ENCODE measurements around the gene THSD1. TPM values are rescaled to one million over a fixed set of nuclear protein-coding genes. Genes with fewer than 3 reads are reported as not detected.
A peak's percentile ranks its signal among the peaks of the same experiment; 100 is the strongest.
"Not testable (repeated sequence)": the region's sequence is repeated elsewhere in the genome, so short reads cannot be mapped to it uniquely, and the experiment has no call there.

The THSD1 gene
- total and polyA plus RNA-seq, 2 donors (not counting 1 experiment from before 2014, with no cell fraction given), result 5.2 to 9.1 TPM

DNA sequence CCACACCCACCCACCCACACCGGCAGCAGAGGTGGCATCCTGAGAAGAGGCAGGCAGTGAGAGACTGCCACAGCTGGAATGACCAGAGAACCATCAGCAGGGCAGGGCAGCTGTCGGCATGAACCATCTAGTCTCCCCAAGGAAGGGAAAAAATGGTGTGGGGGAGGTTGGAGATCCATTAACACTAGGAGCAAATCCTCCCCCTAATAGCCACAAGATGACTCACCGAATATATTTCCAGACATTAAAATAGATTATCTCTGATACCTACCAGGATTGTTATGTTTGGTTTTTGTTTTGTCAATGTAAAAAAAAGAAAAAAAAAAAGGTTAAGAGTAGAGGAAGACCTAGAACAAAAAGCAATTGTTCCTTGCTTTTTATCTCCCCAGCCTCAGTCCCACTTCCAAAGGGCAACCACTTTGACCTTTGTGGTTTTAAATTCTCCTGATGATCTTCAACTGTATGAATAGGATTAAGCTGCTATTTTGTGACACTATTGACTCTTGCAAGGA, 34.2 kb downstream of the THSD1 start:
- H3K9ac ChIP-seq (ENCODE audit: insufficient read depth, low read length), result no peak overlapping the region
- no peaks in the 10 kb centered on the region for H3K36me3 ChIP-seq (ENCODE audit: control insufficient read depth, insufficient read depth, low read length)
- TF ChIP-seq, protein P1, sequence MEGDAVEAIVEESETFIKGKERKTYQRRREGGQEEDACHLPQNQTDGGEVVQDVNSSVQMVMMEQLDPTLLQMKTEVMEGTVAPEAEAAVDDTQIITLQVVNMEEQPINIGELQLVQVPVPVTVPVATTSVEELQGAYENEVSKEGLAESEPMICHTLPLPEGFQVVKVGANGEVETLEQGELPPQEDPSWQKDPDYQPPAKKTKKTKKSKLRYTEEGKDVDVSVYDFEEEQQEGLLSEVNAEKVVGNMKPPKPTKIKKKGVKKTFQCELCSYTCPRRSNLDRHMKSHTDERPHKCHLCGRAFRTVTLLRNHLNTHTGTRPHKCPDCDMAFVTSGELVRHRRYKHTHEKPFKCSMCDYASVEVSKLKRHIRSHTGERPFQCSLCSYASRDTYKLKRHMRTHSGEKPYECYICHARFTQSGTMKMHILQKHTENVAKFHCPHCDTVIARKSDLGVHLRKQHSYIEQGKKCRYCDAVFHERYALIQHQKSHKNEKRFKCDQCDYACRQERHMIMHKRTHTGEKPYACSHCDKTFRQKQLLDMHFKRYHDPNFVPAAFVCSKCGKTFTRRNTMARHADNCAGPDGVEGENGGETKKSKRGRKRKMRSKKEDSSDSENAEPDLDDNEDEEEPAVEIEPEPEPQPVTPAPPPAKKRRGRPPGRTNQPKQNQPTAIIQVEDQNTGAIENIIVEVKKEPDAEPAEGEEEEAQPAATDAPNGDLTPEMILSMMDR (conservative IDR thresholded peaks at IDR 0.05 in 1 of 2, IDR thresholded peaks at IDR 0.05 in 1 of 2; ENCODE audit: low read depth in 1 of 2, low read length in 2 of 2), result no peak
- TF ChIP-seq EZH2 (IDR thresholded peaks at IDR 0.05; ENCODE audit: low read length, missing control alignments), result no peak
- DNase-seq (ENCODE audit: low read depth in 2 of 2), result peak; percentile 32 to 89
- no peak overlapping the region for H3K27ac ChIP-seq (ENCODE audit: insufficient read depth, low read length)
- peak overlapping the region; percentile 23 for H3K4me2 ChIP-seq (ENCODE audit: extremely low read depth, insufficient read depth, low read length)
- no peaks in the 10 kb centered on the region for H3K79me2 ChIP-seq (ENCODE audit: control insufficient read depth, insufficient read depth, low read length)
- H3K4me3 ChIP-seq (replicated peaks in 1 of 4; ENCODE audit: control extremely low read depth in 1 of 4, insufficient read depth in 1 of 4, low read depth in 3 of 4, low read length in 4 of 4), result no peak overlapping the region
- H2AFZ ChIP-seq (ENCODE audit: low read length), result no peak overlapping the region
- H3K9me3 ChIP-seq (ENCODE audit: control insufficient read depth, insufficient read depth, low read depth, low read length), result no peaks in the 10 kb centered on the region
- peaks cover 3% of the 10 kb centered on the region for H3K4me1 ChIP-seq (ENCODE audit: control insufficient read depth, extremely low read depth, insufficient read depth, low read length)
- no peaks in the 10 kb centered on the region for H3K27me3 ChIP-seq (ENCODE audit: control insufficient read depth, insufficient read depth, low read length)
- no peaks in the 10 kb centered on the region for H4K20me1 ChIP-seq (ENCODE audit: control insufficient read depth, extremely low read depth, insufficient read depth, low read length)

DNA sequence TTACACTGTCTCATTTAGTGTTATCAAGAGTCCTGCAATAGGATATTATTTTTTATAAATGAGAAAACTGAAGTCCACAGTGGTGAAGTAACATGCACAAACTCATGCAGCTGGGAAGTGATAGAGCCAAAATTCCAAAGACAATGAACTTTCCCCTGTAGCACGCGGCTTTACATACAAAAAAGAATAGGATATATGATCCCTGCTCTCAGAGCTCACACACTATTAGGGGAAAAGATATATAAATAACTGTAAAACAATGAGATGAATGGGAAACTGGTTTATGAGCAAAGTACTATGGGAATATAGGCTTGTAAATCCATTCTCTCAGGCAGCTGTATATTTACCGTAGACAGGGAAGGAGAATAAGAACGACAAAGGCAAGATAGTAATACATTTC, 39.7 kb downstream of the THSD1 start:
- Histone ChIP-seq H4K20me1 (ENCODE audit: control insufficient read depth, extremely low read depth, insufficient read depth, low read length) (no peaks in the 10 kb centered on the region), H3K4me3 (replicated peaks in 1 of 4; ENCODE audit: control extremely low read depth in 1 of 4, insufficient read depth in 1 of 4, low read depth in 3 of 4, low read length in 4 of 4) (no peak overlapping the region), H3K9me3 (ENCODE audit: control insufficient read depth, insufficient read depth, low read depth, low read length) (no peaks in the 10 kb centered on the region), H3K4me1 (ENCODE audit: control insufficient read depth, extremely low read depth, insufficient read depth, low read length) (no peaks in the 10 kb centered on the region), H3K79me2 (ENCODE audit: control insufficient read depth, insufficient read depth, low read length) (no peaks in the 10 kb centered on the region), H3K27me3 (ENCODE audit: control insufficient read depth, insufficient read depth, low read length) (no peaks in the 10 kb centered on the region), H3K36me3 (ENCODE audit: control insufficient read depth, insufficient read depth, low read length) (no peaks in the 10 kb centered on the region), H3K9ac (ENCODE audit: insufficient read depth, low read length) (no peak overlapping the region), H2AFZ (ENCODE audit: low read length) (no peak overlapping the region), H3K4me2 (ENCODE audit: extremely low read depth, insufficient read depth, low read length) (no peak overlapping the region), H3K27ac (ENCODE audit: insufficient read depth, low read length) (no peak overlapping the region)
- TF ChIP-seq, protein P1 (conservative IDR thresholded peaks at IDR 0.05 in 1 of 2, IDR thresholded peaks at IDR 0.05 in 1 of 2; ENCODE audit: low read depth in 1 of 2, low read length in 2 of 2), result no peak
- TF ChIP-seq EZH2 (IDR thresholded peaks at IDR 0.05; ENCODE audit: low read length, missing control alignments), result no peak
- peak in 1 of 2 donors; percentile 64 for DNase-seq (ENCODE audit: low read depth in 2 of 2)

GRCh38 chr13:52362169-52362887, 43.6 kb downstream of the THSD1 start:
- not testable (repeated sequence) for H3K27ac ChIP-seq (ENCODE audit: insufficient read depth, low read length); H3K4me3 ChIP-seq (replicated peaks in 1 of 4; ENCODE audit: control extremely low read depth in 1 of 4, insufficient read depth in 1 of 4, low read depth in 3 of 4, low read length in 4 of 4); H2AFZ ChIP-seq (ENCODE audit: low read length); H3K4me1 ChIP-seq (ENCODE audit: control insufficient read depth, extremely low read depth, insufficient read depth, low read length); H3K36me3 ChIP-seq (ENCODE audit: control insufficient read depth, insufficient read depth, low read length); H3K9me3 ChIP-seq (ENCODE audit: control insufficient read depth, insufficient read depth, low read depth, low read length); H4K20me1 ChIP-seq (ENCODE audit: control insufficient read depth, extremely low read depth, insufficient read depth, low read length); H3K9ac ChIP-seq (ENCODE audit: insufficient read depth, low read length); H3K79me2 ChIP-seq (ENCODE audit: control insufficient read depth, insufficient read depth, low read length); H3K27me3 ChIP-seq (ENCODE audit: control insufficient read depth, insufficient read depth, low read length); H3K4me2 ChIP-seq (ENCODE audit: extremely low read depth, insufficient read depth, low read length)
- peak in 1 of 2 donors; percentile 12 for DNase-seq (ENCODE audit: low read depth in 2 of 2)

Data from fibroblast of lung (primary cell).